Heart left ventricle (tissue), 16 donors: ENCODE results near the gene PLCB2. TPM values are rescaled to one million over a fixed set of nuclear protein-coding genes. Genes with fewer than 3 reads are reported as not detected.

ENCODE experiments used
- ATAC-seq, 4 donors: fragments of 200-7000 bp; cut with Tn5 transposase; one replicate each; pipeline ENCODE4 v1.9.1; 2020 to 2022; ENCODE audit warnings: moderate library complexity in 4 of 4, mild to moderate bottlenecking in 3 of 4, moderate number of reproducible peaks in 1 of 4
- DNase-seq, 5 donors: peaks; one replicate each; pipeline ENCODE4 v3.0.0-alpha.2; 2020
- H3K27ac ChIP-seq, 12 donors: fragments of 200-600 bp; sonication (generic) in 4 of 12; one replicate each; pipeline versions ENCODE4 v1.5.0 to v1.8.0; 2016 to 2022; ENCODE audit warnings: mild to moderate bottlenecking in 2 of 12
- H3K27me3 ChIP-seq, 9 donors: fragments of 200-600 bp; sonication (generic) in 2 of 9; one replicate each; pipeline versions ENCODE4 v1.5.1 to v1.8.0; 2016 to 2022; ENCODE audit warnings: mild to moderate bottlenecking in 3 of 9
- H3K36me3 ChIP-seq, 9 donors: fragments of 200-600 bp; sonication (generic) in 2 of 9; one replicate each; pipeline versions ENCODE4 v1.5.0 to v1.8.0; 2018 to 2022; ENCODE audit warnings: mild to moderate bottlenecking in 2 of 9
- H3K4me1 ChIP-seq, 12 donors: fragments of 200-600 bp; sonication (generic) in 4 of 12; one replicate each; pipeline versions ENCODE4 v1.5.0 to v1.8.0; 2016 to 2022; ENCODE audit warnings: mild to moderate bottlenecking in 3 of 12
- H3K4me3 ChIP-seq, 12 donors: fragments of 200-600 bp; sonication (generic) in 4 of 12; one replicate each; pipeline versions ENCODE4 v1.5.0 to v1.8.0; 2017 to 2022; ENCODE audit warnings: mild to moderate bottlenecking in 9 of 12, moderate library complexity in 4 of 12
- H3K9me3 ChIP-seq, 12 donors: fragments of 200-600 bp; sonication (generic) in 4 of 12; one replicate each; pipeline versions ENCODE4 v1.5.0 to v1.8.0; 2016 to 2022; ENCODE audit warnings: mild to moderate bottlenecking in 1 of 12
- CTCF ChIP-seq, 12 donors: fragments of 200-600 bp; sonication (generic) in 4 of 12; IDR thresholded peaks; one replicate each; pipeline versions ENCODE4 v1.5.0 to v1.8.0; 2018 to 2022; ENCODE audit warnings: antibody characterized with exemption in 12 of 12, mild to moderate bottlenecking in 5 of 12
- POLR2A ChIP-seq, 2 donors: fragments of 450-650 bp; IDR thresholded peaks; one replicate each; pipeline ENCODE4 v1.6.1; 2017; ENCODE audit warnings: antibody characterized with exemption in 2 of 2, mild to moderate bottlenecking in 2 of 2, moderate library complexity in 2 of 2
- WGBS, 4 donors: extraction: QIAGEN DNeasy Blood & Tissue Kit in 2 of 4; methylation state at CpG; one replicate each; pipeline versions ENCODE4 v1.1.5 to v1.1.7; 2013 to 2018; 5-methylcytosine and 5-hydroxymethylcytosine counted together
- intact Hi-C, 10 donors: fragments of 100-400 bp; cut with DNase I; formaldehyde crosslinking; loops; one replicate each; pipeline versions ENCODE4 v1.11.1 to v1.14.2; 2022
- polyA plus RNA-seq, 2 donors: library from polyadenylated mRNA; stranded (reverse); fragments of 200-250 nt; gene quantifications; one replicate each; pipeline ENCODE4 v1.2.3, GENCODE V29; 2013
- total RNA-seq, 9 donors: library from RNA; depleted of rRNA in 2 of 9; stranded (reverse); fragments of >200 nt in 2 of 9; fragmentation: NEBNext Ultra II Directional in 3 of 9; extraction: Animal tissue kit (Norgen Biotek cat#: 25700) in 3 of 9; gene quantifications; one replicate each; pipeline versions ENCODE4 v1.1.0 to v1.2.4, GENCODE V29; 2016 to 2023
- donor health status: ischemic (EF 13 %, LVEDD 7.1; RV severe dilation, severe dysfunction).
- donor health status: healthy with polysubstance abuse.
- donor health status: DM: no; HTN: yes; CAD: no.
- donor health status: DM: no; HTN: no; CAD: no.
- donor health status: ischemic (EF 25% LVEDD 6.9; RV normal size, moderate dysfunction).
- donor health status: ischemic (EF 25% LVEDD 5.7; RV mildly dilated, moderate dysfunction).
- donor health status: healthy.
- donor health status: DM: yes; HTN: yes; CAD: no.
- donor health status: ischemic (EF 35%, LVEDD 5.7; RV mildly dilated, moderate dysfunction).
- donor health status: nonischemic (EF 11% LVEDD 7.7; RV severe dilation, severe dysfunction).
- donor health status: DM: yes; HTN: yes; CAD: no.
- donor health status: PGD.
- donor health status: ischemic (EF 29% LVEDD 5.4; RV normal size, mild dysfunction).
- donor health status: nonischemic (EF 23%, LVEDD 6.1; RV moderate dilation, normal function).

The PLCB2 gene
- total and polyA plus RNA-seq, 11 donors = 1.6 to 46.2 (median 4.8) TPM

- no peaks in the 10 kb centered on the region for H3K9me3 ChIP-seq
- no peak overlapping the region for H3K4me3 ChIP-seq
- WGBS, 4 donors = 41 to 71% (median 53%) methylated on average over 4 of the region's 4 CpGs
- H3K27me3 ChIP-seq = peaks cover 3 to 13% (median 7%) of the 10 kb centered on the region in 9 donors
- ATAC-seq (peak in 1 of 4 donors; percentile 15), DNase-seq (peak in 1 of 5 donors; percentile 60)
- intact Hi-C loops = loop anchor here in 1 of 10 donors (5.0 kb wide), 1 partner anchor 134 kb away; no protein-coding TSS in a partner anchor
- TF ChIP-seq POLR2A (IDR thresholded peaks at IDR 0.05) (no peak), CTCF (IDR thresholded peaks at IDR 0.05) (no peak)
- no peak overlapping the region for H3K27ac ChIP-seq
- H3K36me3 ChIP-seq = peaks cover 0 to 55% (median 0%) of the 10 kb centered on the region in 9 donors
- H3K4me1 ChIP-seq = peaks cover 0 to 53% (median 25%) of the 10 kb centered on the region in 12 donors
These were observed 19.8 kb downstream of the PLCB2 start for GRCh38 chr15:40287968-40288367.

- no peak for TF ChIP-seq POLR2A (IDR thresholded peaks at IDR 0.05)
- TF ChIP-seq CTCF (IDR thresholded peaks at IDR 0.05) = no peak
- peaks cover 0 to 53% (median 29%) of the 10 kb centered on the region in 12 donors for H3K4me1 ChIP-seq
- H3K9me3 ChIP-seq = no peaks in the 10 kb centered on the region
- H3K27ac ChIP-seq = no peak overlapping the region
- H3K27me3 ChIP-seq = peaks cover 6 to 17% (median 11%) of the 10 kb centered on the region in 9 donors
- WGBS, 4 donors = 83 to 92% (median 87%) methylated on average over 3 of the region's 3 CpGs
- intact Hi-C loops = loop anchor here in 1 of 10 donors (5.0 kb wide), 1 partner anchor 135 kb away; no protein-coding TSS in a partner anchor
- H3K4me3 ChIP-seq = no peak overlapping the region
- DNase-seq (no peak), ATAC-seq (no peak)
- H3K36me3 ChIP-seq = peaks cover 0 to 50% (median 0%) of the 10 kb centered on the region in 9 donors
These were observed 20.2 kb downstream of the PLCB2 start for GRCh38 chr15:40287505-40287904.

- no peaks in the 10 kb centered on the region for H3K9me3 ChIP-seq
- ATAC-seq = no peak
- peak in 1 of 5 donors; percentile 46 for DNase-seq
- H3K4me3 ChIP-seq = no peak overlapping the region
- TF ChIP-seq POLR2A (IDR thresholded peaks at IDR 0.05) (no peak), CTCF (IDR thresholded peaks at IDR 0.05) (no peak)
- H3K4me1 ChIP-seq = peaks cover 0 to 53% (median 33%) of the 10 kb centered on the region in 12 donors
- peak overlapping the region in 1 of 12 donors; percentile 20 for H3K27ac ChIP-seq
- intact Hi-C loops = loop anchor here in 1 of 10 donors (5.0 kb wide), 1 partner anchor 136 kb away; no protein-coding TSS in a partner anchor
- H3K36me3 ChIP-seq = peaks cover 0 to 43% (median 0%) of the 10 kb centered on the region in 9 donors
- peaks cover 11 to 24% (median 16%) of the 10 kb centered on the region in 9 donors for H3K27me3 ChIP-seq
- WGBS, 4 donors = 81 to 90% (median 83%) methylated on average over 2 to 7 of the region's 7 CpGs
These were observed 20.9 kb downstream of the PLCB2 start for GRCh38 chr15:40286794-40287193.

GRCh38 chr15:40286061-40286532 is 21.6 kb downstream of the PLCB2 start:
- ATAC-seq (peak; percentile 33 to 59 (median 44)), DNase-seq (peak in 2 of 5 donors; percentile 52 to 58)
- Histone ChIP-seq H3K36me3 (peaks cover 0 to 36% (median 0%) of the 10 kb centered on the region in 9 donors), H3K27me3 (peaks cover 14 to 31% (median 23%) of the 10 kb centered on the region in 9 donors), H3K27ac (peak overlapping the region in 9 of 12 donors; percentile 1 to 67 (median 23)), H3K4me1 (peaks cover 0 to 52% (median 28%) of the 10 kb centered on the region in 12 donors), H3K9me3 (no peaks in the 10 kb centered on the region), H3K4me3 (no peak overlapping the region)
- TF ChIP-seq POLR2A (IDR thresholded peaks at IDR 0.05) (no peak), CTCF (IDR thresholded peaks at IDR 0.05) (no peak)
- 55 to 69% (median 61%) methylated on average over 6 to 7 of the region's 7 CpGs for WGBS, 4 donors
- intact Hi-C loops = loop anchor here in 1 of 10 donors (5.0 kb wide), 1 partner anchor 136 kb away; no protein-coding TSS in a partner anchor
